ENCODE data around the gene NEAT1. TPM values are rescaled to one million over a fixed set of nuclear protein-coding genes. Genes with fewer than 3 reads are reported as not detected.
A peak's percentile ranks its signal among the peaks of the same experiment; 100 is the strongest.

The NEAT1 gene
- total RNA-seq, 1 experiment from 2014 or later: 564 TPM

- H3K9me2 ChIP-seq (ENCODE audit: insufficient read depth): no peaks in the 10 kb centered on the region
- ChIA-PET RAD21 (ENCODE audit: low non-redundant PET in 1 of 2, low total read pairs in 2 of 2, uncharacterized antibody in 2 of 2, unreplicated experiment in 2 of 2) (interaction anchor here in 1 of 2 experiments (1.0 to 1.1 kb wide), 2 partner anchors 89 to 102 kb away, joined by 4 to 5 read pairs; no protein-coding TSS in a partner anchor), CTCF (interaction anchor here (1.5 to 2.2 kb wide), 4 partner anchors 50 to 92 kb away, joined by 5 to 9 read pairs (median 7); no protein-coding TSS in a partner anchor), POLR2A (interaction anchor here (0.6 to 15.5 kb wide), 13 partner anchors 9 to 144 kb away, joined by 3 to 910 read pairs (median 4); partner anchors contain the start of genes MALAT1, SCYL1 and SLC25A45)
- H3K36me3 ChIP-seq (ENCODE audit: control insufficient read depth in 1 of 2, insufficient read depth in 2 of 2, low read length in 2 of 2): peaks cover 0 to 4% of the 10 kb centered on the region in 2 experiments; a peak in 1 of 4 replicates
- peaks cover under 1% of the 10 kb centered on the region; the same call in 1 of the 2 replicates for H4K20me1 ChIP-seq (ENCODE audit: insufficient read depth)
- peak overlapping the region; percentile 40 to 56 for H3K4me3 ChIP-seq (replicated peaks in 1 of 2; ENCODE audit: low read depth in 1 of 2, low read length in 2 of 2)
- H2AFZ ChIP-seq (ENCODE audit: low read depth, low read length, poor library complexity, severe bottlenecking): no peak overlapping the region
- peak overlapping the region; percentile 100 for H3K27ac ChIP-seq (ENCODE audit: low read depth, low read length)
- peaks cover 21% of the 10 kb centered on the region for H3K79me2 ChIP-seq (ENCODE audit: insufficient read depth, low read length)
- H3K9me3 ChIP-seq (ENCODE audit: control insufficient read depth in 1 of 2, insufficient read depth in 1 of 2, low read depth in 1 of 2, low read length in 2 of 2): no peaks in the 10 kb centered on the region
- peaks cover 53 to 84% of the 10 kb centered on the region in 2 experiments for H3K4me1 ChIP-seq (ENCODE audit: control insufficient read depth in 1 of 2, insufficient read depth in 2 of 2, low read length in 2 of 2)
- ATAC-seq: peak; percentile 59
- H3K27me3 ChIP-seq (ENCODE audit: insufficient read depth, low read length): no peaks in the 10 kb centered on the region
- TF ChIP-seq, protein P1, sequence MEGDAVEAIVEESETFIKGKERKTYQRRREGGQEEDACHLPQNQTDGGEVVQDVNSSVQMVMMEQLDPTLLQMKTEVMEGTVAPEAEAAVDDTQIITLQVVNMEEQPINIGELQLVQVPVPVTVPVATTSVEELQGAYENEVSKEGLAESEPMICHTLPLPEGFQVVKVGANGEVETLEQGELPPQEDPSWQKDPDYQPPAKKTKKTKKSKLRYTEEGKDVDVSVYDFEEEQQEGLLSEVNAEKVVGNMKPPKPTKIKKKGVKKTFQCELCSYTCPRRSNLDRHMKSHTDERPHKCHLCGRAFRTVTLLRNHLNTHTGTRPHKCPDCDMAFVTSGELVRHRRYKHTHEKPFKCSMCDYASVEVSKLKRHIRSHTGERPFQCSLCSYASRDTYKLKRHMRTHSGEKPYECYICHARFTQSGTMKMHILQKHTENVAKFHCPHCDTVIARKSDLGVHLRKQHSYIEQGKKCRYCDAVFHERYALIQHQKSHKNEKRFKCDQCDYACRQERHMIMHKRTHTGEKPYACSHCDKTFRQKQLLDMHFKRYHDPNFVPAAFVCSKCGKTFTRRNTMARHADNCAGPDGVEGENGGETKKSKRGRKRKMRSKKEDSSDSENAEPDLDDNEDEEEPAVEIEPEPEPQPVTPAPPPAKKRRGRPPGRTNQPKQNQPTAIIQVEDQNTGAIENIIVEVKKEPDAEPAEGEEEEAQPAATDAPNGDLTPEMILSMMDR (IDR thresholded peaks at IDR 0.05 in 2 of 3, conservative IDR thresholded peaks at IDR 0.05 in 1 of 3; ENCODE audit: borderline replicate concordance in 1 of 3, insufficient read depth in 1 of 3, low read depth in 2 of 3, low read length in 2 of 3): no peak
- TF ChIP-seq POLR2A (IDR thresholded peaks at IDR 0.05; ENCODE audit: borderline replicate concordance, extremely low read depth, insufficient read depth, insufficient read length) (peak; percentile 87), SRF (IDR thresholded peaks at IDR 0.05; ENCODE audit: low read depth) (no peak), ZFX (IDR thresholded peaks at IDR 0.05) (peak; percentile 77; the same call in 1 of the 2 replicates), TCF7L2 (IDR thresholded peaks at IDR 0.05; ENCODE audit: borderline replicate concordance, extremely low read depth, insufficient read depth, insufficient read length) (peak; percentile 87), SIN3A (IDR thresholded peaks at IDR 0.05; ENCODE audit: low read depth) (no peak), EGR1 (IDR thresholded peaks at IDR 0.05; ENCODE audit: low read depth) (no peak), POLR2AphosphoS5 (IDR thresholded peaks at IDR 0.05; ENCODE audit: low read depth, low read length) (peak; percentile 72), ELF1 (IDR thresholded peaks at IDR 0.05; ENCODE audit: borderline replicate concordance, low read depth) (no peak), ZBTB33 (IDR thresholded peaks at IDR 0.05; ENCODE audit: extremely low read depth, insufficient replicate concordance, low read length) (peak; percentile 36), CBX3 (IDR thresholded peaks at IDR 0.05; ENCODE audit: low read depth) (no peak), RAD21 (IDR thresholded peaks at IDR 0.05; ENCODE audit: low read depth) (no peak)
- TF ChIP-seq, protein P2, sequence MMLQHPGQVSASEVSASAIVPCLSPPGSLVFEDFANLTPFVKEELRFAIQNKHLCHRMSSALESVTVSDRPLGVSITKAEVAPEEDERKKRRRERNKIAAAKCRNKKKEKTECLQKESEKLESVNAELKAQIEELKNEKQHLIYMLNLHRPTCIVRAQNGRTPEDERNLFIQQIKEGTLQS (IDR thresholded peaks at IDR 0.05): no peak
- H3K9ac ChIP-seq (ENCODE audit: low read length): peak overlapping the region; percentile 95
- intact Hi-C loops (cut with micrococcal nuclease): loop anchor here (2.0 kb wide), 1 partner anchor 80 kb away; the partner anchor contains the start of gene MALAT1
- peak; percentile 84 for DNase-seq (ENCODE audit: low read depth, low spot score)
- peak overlapping the region; percentile 96 for H3K4me2 ChIP-seq (ENCODE audit: low read length)
- BruUV-seq (replicated peaks): no TSS peak
Observed at GRCh38 chr11:65418681-65419459, 3.7 kb upstream of the NEAT1 start.
